ENCODE data around the gene KPTN.
A peak's percentile ranks its signal among the peaks of the same experiment; 100 is the strongest.
"Not testable (repeated sequence)": the region's sequence is repeated elsewhere in the genome, so short reads cannot be mapped to it uniquely, and the experiment has no call there.

Gene KPTN

DNA sequence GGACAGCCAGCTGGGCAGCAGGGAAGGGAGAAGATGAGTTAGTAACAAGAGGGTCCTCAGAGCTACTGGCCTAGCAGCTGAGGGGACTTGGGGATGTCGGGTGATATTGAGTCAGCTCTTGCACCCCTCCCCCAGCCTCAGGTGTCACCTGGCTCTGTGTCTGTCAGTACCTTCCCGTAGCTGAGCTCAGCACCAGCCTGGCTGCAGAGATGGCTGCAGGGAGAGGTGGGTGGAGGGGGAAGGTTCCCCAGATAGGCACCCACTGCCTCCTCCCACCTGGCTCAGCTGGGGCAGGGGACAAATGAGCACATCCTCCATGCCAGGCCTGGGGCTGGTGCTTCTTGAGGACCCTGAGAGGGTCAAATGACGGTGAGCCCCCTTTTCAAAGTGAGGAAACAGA, 6.8 kb upstream of the KPTN start:
- DNase-seq = no peak

DNA sequence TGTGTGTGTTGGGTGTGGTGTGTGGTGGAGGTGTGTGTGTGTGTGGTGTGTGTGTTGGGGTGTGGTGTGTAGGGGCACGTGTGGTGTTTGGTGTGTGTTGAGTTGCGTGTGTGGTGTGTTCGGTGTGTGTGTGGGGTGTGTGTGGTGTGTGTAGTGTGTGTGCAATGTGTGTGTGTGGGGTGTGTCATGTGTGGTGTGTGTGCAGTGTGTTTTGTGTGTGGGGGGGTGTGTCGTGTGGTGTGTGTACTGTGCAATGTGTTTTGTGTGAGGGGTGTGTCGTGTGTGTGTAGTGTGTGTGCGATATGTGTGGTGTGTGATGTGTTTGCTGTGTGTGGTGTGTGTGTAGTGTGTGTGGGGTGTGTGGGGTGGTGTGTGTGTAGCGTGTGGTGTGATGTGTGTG, 6.0 kb upstream of the KPTN start:
- DNase-seq = no peak

DNA sequence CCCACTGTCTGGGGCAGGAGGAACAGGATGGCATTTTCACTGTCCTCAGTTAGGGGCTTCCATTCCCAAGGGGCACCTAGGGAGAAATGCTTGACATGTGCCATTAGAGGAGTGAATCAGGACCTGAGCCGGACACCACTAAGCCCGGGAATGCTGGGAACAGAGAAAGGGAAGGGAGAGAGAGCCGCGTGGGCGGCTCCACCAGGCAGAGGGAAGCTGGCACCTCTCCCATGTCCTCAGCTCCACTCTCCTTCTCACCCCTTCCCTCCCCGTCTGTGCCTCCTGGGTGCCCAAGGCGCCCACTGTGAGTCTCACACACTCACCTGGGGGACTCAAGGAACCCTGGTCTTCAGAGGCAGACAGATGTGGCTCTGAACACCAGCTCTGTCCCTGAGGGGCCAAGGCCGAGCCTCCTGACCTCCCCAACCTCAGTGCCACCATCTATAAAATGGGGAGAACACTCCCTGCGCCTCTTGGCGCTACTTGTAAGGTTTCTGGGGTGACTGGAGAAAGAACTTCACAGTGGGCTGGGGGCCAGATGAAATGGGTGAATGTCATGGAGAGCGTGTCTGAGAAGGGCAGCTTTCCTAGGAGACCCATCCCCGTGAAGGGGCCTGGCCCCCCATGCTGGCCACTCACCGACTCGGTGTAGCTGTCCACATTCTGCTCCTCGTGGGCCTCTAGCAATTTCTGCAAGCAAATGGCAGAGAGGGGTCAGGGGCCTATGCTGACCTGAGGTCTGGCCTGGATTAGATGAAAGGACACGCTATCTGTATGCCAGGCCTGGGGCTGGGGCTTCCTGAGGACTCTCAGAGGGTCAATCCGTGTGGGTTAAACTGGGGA, 5.3 kb upstream of the KPTN start:
- DNase-seq = no peak

DNA sequence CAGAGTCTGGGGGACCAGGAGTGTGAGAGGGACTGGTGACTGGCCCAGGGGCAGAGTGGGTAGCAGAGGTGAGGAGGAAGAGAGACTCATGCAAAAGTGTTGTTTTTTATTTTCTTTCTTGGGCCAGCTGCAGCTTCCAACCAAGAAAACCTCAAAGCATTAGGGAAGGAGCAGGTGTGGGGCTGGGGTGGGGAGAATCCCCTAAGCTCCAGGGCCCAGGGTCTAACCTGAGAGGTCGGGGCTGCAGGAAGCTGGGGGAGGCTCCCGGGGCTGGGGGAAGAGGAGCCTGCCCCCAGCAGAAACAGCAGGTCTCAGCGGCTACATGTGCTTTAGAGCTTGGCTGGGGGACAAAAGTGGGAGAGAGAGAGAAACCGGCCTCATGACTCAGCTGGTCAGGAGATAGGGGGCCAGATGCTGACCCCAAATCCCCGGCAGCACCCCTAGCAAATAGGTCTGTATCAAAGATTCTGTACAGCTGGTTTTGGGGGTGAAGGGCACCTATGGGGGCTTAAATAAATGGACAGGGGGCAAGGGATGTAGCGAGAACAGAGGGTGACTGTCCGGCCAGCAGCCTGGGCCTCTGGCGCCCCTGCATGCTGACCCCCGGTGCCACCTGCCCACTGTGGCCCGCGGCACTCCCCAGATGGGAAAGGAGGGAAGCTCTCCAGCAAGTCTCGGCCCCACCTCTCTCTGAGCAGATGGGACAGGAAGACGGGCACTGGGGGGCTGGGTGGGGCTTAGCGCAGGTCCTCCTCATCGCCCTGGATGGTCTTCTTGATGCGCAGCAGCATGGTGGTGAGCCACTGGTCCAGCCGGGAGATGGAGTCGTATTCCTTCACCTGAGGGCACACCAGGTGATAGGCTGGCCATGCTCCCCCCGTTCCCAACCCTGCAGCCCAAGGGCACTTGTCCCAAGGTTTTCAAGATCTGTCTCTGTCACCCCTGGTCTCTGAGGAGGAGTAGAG, 3.8 kb upstream of the KPTN start:
- no peak for DNase-seq

DNA sequence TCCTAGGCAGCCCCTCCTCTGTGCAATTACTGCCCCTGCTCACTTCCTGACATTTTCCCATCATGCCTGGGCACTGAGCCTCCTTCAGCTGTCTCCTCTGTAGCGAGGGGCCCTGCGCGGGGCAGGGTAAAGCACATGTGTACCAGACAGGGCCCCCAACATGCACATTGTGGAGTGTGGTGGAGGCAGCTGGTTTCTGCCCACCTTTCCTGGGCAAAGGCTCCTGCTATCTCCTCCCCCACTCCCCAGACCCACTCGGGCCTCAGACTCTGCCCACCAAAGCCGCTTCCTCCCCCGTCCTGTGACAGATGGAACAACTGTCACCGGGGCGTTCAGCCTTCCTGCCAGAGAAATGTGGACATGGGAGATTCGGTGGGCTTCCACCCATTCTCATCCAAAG, 2.9 kb upstream of the KPTN start:
- no peak for DNase-seq

DNA sequence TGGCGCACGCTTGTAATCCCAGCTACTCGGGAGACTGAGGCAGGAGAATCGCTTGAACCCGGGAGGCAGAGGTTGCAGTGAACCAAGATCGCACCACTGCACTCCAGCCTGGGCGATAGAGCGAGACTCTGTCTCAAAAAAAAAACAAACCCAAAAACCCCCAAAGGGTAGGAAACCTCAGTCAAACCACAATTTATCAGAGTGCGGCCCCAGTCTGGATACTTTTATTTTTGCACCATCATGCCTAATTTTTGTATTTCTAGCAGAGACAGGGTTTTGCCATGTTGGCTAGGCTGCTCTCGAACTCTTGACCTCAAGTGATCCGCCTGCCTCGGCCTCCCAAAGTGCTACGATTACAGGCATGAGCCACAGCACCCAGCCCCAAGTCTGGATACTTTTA, 2.2 kb upstream of the KPTN start:
- not testable (repeated sequence) for DNase-seq

DNA sequence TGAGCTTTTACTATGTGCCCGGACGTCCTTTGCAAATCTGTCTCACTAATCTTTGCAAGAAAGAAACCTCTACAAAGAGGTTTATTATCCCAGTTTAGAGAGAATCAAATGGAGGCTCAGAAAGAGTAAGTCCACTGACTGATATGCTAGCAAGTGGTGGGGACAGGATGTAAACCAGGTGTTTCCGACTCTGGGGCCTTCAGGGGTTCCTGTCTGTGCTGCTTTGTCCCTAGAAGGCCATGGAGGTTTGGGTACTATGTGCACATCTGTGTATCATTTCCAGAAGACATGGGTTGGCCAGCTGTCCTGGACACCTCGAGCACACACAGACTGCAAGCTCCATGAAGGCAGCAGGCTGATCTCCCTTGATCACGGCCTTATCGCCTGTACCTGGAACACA, 1.2 kb upstream of the KPTN start:
- no peak for DNase-seq

DNA sequence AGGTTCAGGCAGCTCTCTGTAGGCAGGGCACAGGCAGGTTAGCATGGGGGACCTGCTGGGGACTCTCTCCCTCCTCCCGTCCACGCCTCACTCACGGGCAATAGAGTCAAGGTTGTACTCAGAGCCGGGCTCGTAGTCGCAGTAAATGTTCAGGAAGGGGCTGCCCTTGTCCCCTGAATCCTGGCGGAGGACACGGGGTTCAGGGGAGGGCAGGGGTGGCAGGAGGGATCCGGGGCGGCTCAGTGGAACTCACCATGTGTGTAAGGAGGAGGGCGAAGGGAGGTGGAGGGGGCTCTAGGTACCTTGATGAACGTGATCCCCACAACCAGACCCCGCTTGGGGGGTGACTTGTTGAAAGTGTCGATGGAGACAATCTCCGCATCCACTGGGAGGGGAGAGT, 819 bp downstream of the KPTN start:
- no peak for DNase-seq

DNA sequence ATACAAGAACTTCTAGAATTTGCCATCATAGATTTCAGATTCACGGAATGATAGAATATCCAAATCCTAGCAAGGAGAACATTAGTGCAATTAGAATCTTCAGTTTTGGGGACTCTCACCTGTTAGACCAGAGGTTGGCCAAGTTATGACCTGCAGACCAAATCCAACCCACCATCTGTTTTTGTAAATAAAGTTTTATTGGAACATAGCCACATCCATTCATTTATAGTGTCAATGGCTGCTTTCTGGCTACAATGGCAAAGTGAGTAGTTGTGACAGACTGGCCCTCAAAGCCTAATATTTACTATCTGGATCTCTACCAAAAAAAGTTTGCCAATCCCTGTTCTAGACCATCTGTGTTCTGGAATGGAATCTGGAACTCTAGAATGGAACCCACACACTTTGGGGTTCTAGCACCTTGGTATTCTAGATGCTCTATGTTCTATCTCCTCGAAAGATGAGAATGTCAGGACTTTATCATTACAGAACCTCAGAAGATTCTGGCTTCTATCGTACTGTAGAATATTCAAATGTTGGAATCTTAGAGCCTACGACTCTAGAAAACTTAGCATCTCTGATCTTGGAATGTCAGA, 2.5 kb downstream of the KPTN start:
- peak in 1 of 2 experiments; percentile 22 for DNase-seq

DNA sequence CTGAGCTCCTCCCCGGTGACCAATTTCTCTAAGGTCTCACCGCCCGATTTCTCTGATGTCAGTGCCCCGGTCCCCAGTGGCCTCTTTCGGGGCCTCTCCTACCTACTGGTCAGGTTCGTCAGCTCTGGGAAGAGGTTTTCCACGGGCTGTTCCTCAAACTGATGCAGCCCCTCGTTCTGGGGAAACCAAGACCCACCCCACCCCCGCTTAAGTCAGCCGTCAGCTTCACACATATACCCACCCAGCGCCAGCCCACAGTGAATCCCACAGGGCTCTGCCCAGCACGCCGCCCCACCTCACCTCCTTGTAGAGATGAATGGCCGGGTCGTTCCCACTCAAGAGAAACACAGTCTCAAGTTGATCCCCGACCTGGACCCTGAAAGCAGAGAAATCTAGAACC, 3.4 kb downstream of the KPTN start:
- DNase-seq = no peak

DNA sequence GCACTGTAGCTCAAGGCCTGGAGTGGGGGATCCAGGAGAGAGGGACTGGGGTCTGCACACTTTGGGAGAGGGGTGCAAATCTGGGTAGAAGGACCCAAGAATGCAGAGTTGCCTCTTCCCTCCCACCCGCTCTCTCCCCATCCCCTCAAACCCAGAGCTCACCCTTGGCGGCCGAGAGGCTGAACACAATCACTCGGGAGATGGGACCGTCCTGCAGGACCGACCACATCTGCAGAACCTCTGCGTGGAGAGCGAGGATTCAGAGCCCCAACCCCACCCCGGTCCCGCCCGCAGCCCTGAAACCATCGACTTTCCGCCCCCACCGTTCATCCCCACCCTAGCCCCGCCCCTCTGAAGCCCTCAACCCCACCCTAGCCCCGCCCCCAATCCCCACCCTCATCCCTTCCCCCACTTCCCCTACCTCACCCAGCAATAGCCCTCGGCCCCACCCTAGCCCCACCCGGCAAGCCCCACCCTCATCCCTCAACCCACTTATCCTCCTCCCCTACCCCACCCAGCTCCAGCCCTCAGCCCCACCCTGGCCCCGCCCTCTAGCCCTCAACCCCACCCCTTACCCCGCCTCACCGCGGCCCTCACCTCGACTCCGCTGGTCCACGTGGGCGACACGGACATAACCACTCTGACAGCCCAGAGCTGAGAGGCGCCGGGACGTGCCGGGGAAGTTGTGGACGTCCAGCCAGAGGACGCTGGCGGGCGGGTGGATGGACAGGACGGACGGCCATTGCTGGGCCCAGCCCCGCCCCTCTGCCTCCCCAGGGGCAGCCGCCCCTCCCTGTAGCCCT, 4.1 kb downstream of the KPTN start:
- DNase-seq = no peak

DNA sequence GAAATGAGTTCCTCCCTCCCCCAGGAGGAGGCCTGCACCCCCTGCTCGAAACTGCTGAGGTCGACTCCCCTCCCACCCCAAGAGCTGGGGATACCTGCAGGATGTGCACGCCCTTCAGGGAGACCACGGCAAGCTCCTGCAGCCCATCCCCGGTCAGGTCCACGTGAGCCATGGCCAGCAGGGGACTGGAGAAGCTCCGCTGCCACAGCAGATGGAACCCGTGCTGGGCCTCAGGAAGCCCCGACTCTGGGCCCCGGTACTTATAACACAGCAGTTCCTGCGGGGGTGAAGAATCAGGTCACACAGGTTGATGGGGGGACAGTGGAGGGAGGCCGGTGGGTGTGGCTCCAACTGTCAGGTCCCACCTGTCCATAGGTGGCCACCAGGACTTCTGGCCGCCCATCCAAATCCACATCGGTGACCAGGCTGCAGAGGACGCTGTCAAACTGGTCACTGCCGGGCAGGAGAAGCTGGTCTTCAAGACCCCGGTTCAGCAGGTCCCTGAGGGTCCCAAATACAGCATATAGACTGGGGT, 7.5 kb downstream of the KPTN start:
- DNase-seq = no peak

DNA sequence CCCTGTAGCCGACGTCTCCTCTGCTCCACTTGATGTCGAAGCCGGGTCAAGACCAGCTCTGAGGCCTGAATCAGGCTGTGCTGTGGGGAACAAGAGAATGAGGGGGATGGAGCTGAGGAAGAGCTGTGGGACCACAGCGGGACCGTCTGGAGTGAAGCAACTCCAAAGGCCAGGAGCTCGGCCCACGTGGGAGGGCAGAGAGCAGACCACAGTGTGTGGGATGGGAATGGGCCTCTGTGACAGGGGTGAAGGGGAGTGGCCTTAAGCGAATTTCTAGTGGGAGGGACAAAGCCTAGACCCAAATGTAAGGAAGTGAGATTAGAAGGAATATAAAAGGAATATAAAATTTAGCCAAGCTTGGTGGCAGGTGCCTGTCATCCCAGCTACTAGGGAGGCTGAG, 8.6 kb downstream of the KPTN start:
- no peak for DNase-seq

DNA sequence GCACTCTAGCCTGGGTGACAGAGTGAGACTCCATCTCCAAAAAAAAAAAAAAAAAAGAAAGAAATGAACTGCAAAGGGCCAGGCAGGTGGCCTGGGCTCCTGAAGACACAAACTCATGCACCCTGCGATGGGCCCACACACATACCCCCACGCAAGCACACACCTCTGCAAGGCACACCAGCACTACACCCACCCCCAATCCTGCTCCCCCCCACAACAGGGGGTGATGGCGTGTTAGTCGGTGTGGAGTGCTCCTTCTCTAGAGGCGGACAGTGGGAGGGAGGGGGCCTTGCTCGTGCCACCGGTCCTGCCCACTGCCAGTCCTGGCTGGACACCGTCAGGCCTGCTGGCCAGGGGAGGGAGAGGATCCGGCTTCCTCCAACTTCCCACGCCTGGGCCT, 10.7 kb downstream of the KPTN start:
- DNase-seq = no peak

DNA sequence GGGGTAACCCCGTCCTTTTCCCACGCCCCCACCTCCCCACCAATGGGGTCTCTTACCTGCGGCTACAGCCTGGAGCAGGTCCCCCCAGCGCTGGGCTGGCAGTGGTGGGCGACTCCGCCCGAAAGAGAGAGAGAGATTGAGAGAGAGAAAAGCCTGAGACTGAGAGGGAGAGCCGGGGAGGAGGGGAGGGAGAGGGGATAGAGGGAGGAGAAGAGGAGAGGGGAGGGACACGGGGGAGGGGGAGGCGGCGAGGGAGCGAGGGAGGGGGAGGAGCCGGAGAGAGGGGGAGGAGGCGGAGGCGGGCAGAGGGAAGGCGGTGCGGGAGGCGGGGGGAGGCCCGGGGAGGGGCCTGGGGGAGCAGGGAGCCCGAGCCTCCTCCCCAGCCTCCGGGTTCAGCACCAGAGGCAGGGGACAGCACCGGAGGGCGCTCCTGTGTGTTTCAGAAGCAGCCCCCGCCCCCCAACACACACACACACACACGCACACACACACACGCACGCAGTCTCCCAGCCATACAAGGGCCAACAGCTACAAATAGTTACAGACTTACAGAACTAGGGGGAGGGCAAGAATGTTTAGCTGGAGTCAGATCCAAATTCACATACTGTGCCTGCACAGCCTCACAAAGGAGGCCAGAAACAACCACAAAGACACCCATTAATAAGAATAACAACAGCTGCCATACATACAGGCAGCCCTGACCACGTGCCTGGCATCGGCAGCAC, 12.1 kb downstream of the KPTN start, which contains the start of gene SLC8A2:
SLC8A2 (minus strand) TSS at position 161 of the 725 bp plus-strand sequence. CDS start 5,490 bp downstream, outside the sequence.
- DNase-seq = peak; percentile 64 to 86

DNA sequence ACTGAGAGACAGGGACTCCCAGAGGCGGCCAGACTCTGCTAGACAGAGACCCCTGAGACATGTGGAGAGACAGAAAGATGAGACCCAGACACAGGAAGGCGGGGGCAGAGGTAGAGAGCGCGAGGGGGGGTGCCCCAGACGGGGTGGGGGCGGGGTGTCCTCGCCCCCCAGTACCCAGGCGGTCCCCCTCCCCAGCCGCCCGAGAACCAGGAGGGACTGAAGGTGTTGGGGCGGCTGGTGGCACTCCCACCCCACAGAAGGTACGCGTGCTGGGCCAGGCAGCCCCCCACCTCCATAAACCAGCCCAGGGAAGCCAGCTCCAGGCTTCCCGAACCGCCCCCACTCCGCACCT, 12.7 kb downstream of the KPTN start:
- no peak for DNase-seq

DNA sequence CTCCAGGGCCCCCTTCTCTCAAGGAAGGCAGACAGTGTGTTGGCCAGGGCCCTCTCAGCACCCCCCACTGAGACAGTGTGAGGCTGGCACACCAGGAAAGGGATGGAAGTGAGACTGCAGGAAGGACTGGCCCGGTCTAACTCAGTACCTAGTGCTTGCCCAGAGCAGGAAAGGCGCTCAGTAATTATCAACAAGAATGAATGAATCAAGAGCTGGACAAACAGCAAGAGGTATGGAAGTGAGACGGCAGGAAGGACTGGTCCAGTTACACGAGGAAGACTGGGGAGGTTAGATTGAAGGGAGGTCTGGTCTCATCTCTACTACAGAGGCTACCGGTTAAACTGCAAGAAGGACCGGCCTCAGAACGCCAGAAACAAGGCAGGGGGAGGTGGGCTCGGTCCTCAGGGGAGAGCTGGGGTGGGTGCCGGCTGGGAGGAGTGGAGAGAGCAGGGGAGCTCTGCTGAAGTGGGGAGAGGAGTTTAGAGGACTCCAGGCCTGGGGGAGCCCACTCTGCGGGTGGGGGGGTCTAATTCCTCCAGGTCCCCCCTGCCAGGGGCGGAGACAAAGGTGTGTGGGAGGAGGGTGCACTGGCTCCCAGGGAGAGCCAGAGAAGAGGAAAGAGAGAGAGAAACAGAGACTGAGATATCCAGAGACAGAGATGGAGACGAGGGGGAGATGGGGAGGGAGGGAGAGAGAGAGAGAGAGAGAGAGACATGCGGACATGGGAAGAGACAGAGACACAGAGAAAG, 13.4 kb downstream of the KPTN start:
- no peak for DNase-seq

DNA sequence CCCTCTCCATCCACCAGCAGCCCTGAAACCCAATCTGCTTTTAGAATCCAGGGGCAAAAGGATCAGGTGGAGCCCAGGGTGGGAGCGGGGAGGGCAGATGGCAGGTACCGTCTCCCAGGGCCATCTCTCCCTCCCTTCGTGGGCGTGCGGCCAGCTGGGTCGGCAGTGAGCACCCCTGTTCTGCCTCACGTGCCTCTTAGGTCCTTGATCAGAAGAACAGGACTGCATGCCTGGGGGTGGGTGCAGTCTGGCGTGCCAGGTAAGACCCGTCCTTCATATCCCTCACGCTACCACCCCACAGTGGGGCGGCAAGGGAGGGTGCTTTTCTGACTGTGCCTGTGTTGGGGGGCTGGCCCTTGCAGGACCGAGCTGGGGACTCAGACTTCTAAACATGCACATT, 14.3 kb downstream of the KPTN start:
- DNase-seq = no peak

DNA sequence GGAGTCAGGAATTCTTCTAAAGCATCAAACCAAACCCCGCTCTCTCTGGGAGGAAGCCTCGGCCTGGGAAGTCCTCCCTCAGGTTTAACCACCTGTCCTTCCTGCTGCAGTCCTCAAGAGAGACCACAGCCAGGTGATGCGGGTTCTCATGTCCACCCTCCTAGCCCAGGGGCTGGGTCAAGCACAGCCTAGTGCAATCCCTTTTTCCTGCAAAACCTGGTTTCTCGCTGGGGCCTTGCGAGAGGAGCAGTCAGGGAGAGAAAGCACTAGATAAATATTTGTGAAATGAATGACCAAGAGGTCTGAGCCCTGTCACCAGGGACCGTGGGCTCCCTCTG, 14.7 kb downstream of the KPTN start:
- DNase-seq = no peak

DNA sequence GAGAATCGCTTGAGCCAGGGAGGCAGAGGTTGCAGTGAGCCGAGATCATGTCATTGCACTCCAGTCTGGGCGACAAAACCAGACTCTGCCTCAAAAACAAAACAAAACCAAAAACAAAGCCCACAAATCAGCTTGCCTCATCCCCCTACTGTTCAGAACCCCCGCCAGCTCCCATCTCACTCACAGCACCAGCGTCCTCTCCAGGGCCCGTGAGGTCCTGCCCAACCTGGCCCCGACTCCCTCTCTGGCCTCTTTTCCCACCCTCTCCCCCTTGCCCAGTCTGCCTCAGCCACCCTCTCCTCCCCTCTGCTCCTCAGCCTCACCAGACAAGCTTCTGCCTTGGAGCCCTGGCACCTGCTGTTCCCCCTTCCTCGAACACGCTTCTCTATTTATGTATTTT, 16.1 kb downstream of the KPTN start:
- DNase-seq = no peak

DNA sequence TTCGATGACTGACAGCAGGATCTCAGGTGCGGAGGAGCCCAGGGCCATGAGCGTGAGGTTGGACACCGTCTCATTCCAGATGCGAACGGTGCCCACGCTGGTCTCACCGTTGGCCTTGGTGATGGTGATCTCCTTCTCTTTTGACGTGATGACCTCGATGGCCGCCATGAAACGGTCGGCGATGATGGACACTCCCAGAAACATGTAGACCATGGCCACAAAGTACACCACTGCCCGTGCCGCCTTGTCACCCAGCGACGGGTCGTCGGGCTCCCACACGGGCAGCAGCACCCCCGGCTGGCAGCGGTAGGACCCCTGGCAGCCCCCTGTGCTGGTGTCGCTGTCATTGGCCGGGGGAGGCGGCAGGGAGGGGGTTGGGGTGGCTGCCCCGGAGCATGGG, 18.1 kb downstream of the KPTN start:
- no peak for DNase-seq
